Ascending aorta (tissue), 2 donors: ENCODE data around the gene CTDP1. TPM values are rescaled to one million over a fixed set of nuclear protein-coding genes. Genes with fewer than 3 reads are reported as not detected.

Experiments used
- DNase-seq, 2 donors: peaks; one replicate each; pipeline ENCODE4 v3.0.0-alpha.2; 2019; ENCODE audit warnings: low spot score in 2 of 2
- H3K27ac ChIP-seq, 2 donors: fragments of 200-600 bp; sonication (generic); one replicate each; pipeline ENCODE4 v1.5.1; 2016 to 2017; ENCODE audit warnings: mild to moderate bottlenecking in 1 of 2
- H3K27me3 ChIP-seq: fragments of 200-600 bp; sonication (generic); one replicate; pipeline ENCODE4 v1.5.1; 2017
- H3K36me3 ChIP-seq, 2 donors: fragments of 200-600 bp; sonication (generic); one replicate each; pipeline ENCODE4 v1.5.1; 2016
- H3K4me1 ChIP-seq, 2 donors: fragments of 200-600 bp; sonication (generic); one replicate each; pipeline ENCODE4 v1.5.1; 2016 to 2017; ENCODE audit warnings: mild to moderate bottlenecking in 1 of 2
- H3K4me3 ChIP-seq, 2 donors: fragments of 200-600 bp; sonication (generic); one replicate each; pipeline ENCODE4 v1.5.1; 2016 to 2017; ENCODE audit warnings: mild to moderate bottlenecking in 1 of 2
- H3K9me3 ChIP-seq, 2 donors: fragments of 200-600 bp; sonication (generic); one replicate each; pipeline ENCODE4 v1.5.1; 2016
- CTCF ChIP-seq, 3 experiments: fragments of 200-600 bp in 2 of 3; fragments of 450-650 bp in 1 of 3; sonication (generic) in 2 of 3; IDR thresholded peaks; one replicate each; pipeline ENCODE4 v1.5.1; 2016 to 2019; ENCODE audit warnings: antibody characterized with exemption in 3 of 3, mild to moderate bottlenecking in 1 of 3, moderate library complexity in 1 of 3
- intact Hi-C: fragments of 100-400 bp; cut with DNase I; formaldehyde crosslinking; loops from one replicate; pipeline ENCODE4 v1.15.1; 2023
- total RNA-seq: library from RNA; depleted of rRNA; stranded (reverse); fragments of >200 nt; gene quantifications from one replicate; pipeline ENCODE4 v1.1.0, GENCODE V29; 2016

Gene CTDP1
- total RNA-seq, 1 donor from 2014 or later = 31.7 TPM

GRCh38 chr18:79763407-79763806 lies 83.8 kb downstream of the CTDP1 start:
- H3K27ac ChIP-seq = no peak overlapping the region
- no peak for DNase-seq
- no peaks in the 10 kb centered on the region for H3K27me3 ChIP-seq
- H3K4me1 ChIP-seq = no peaks in the 10 kb centered on the region
- intact Hi-C loops = no loop called here
- H3K9me3 ChIP-seq = peaks cover 0 to 29% of the 10 kb centered on the region in 2 donors
- H3K4me3 ChIP-seq = no peak overlapping the region
- no peak for TF ChIP-seq CTCF (IDR thresholded peaks at IDR 0.05)
- H3K36me3 ChIP-seq = no peaks in the 10 kb centered on the region

- TF ChIP-seq CTCF (IDR thresholded peaks at IDR 0.05) = no peak
- peak in 1 of 2 donors; percentile 33 for DNase-seq
Measured at GRCh38 chr18:79764131-79764530, 84.5 kb downstream of the CTDP1 start.

GRCh38 chr18:79765491-79766245 lies 86.1 kb downstream of the CTDP1 start:
- Histone ChIP-seq H3K4me1 (no peaks in the 10 kb centered on the region), H3K27me3 (no peaks in the 10 kb centered on the region), H3K9me3 (peaks cover 0 to 21% of the 10 kb centered on the region in 2 donors), H3K27ac (no peak overlapping the region), H3K36me3 (no peaks in the 10 kb centered on the region), H3K4me3 (no peak overlapping the region)
- TF ChIP-seq CTCF (IDR thresholded peaks at IDR 0.05) = no peak
- intact Hi-C loops = no loop called here
- peak in 1 of 2 donors; percentile 50 for DNase-seq

More at GRCh38 chr18:79764131-79764530, 84.5 kb downstream of the CTDP1 start:
- intact Hi-C loops = no loop called here
- H3K4me1 ChIP-seq = no peaks in the 10 kb centered on the region
- H3K4me3 ChIP-seq = no peak overlapping the region
- no peak overlapping the region for H3K27ac ChIP-seq
- H3K27me3 ChIP-seq = no peaks in the 10 kb centered on the region
- H3K9me3 ChIP-seq = peaks cover 0 to 24% of the 10 kb centered on the region in 2 donors
- H3K36me3 ChIP-seq = no peaks in the 10 kb centered on the region

- Histone ChIP-seq H3K27ac (no peak overlapping the region), H3K4me1 (no peaks in the 10 kb centered on the region), H3K27me3 (no peaks in the 10 kb centered on the region), H3K9me3 (peaks cover 0 to 21% of the 10 kb centered on the region in 2 donors), H3K36me3 (no peaks in the 10 kb centered on the region), H3K4me3 (no peak overlapping the region)
- no peak for TF ChIP-seq CTCF (IDR thresholded peaks at IDR 0.05)
- DNase-seq = no peak
- intact Hi-C loops = no loop called here
Measured at GRCh38 chr18:79766308-79766707, 86.7 kb downstream of the CTDP1 start.

- TF ChIP-seq CTCF (IDR thresholded peaks at IDR 0.05) = no peak
- Histone ChIP-seq H3K27me3 (no peaks in the 10 kb centered on the region), H3K4me3 (no peak overlapping the region), H3K36me3 (no peaks in the 10 kb centered on the region), H3K27ac (no peak overlapping the region), H3K9me3 (peaks cover 0 to 21% of the 10 kb centered on the region in 2 donors), H3K4me1 (no peaks in the 10 kb centered on the region)
- DNase-seq = no peak
- intact Hi-C loops = no loop called here
Measured at GRCh38 chr18:79768745-79769144, 89.1 kb downstream of the CTDP1 start.
